CD14-positive monocyte (primary cell): ENCODE results near the gene CCDC66. TPM values are rescaled to one million over a fixed set of nuclear protein-coding genes. Genes with fewer than 3 reads are reported as not detected.

Experiments
- DNase-seq, 3 donors: peaks; one replicate each; pipeline ENCODE4 v3.0.0-alpha.2; 2011 to 2022
- H2AFZ ChIP-seq: 2 replicates; pipeline ENCODE4 v1.6.0; 2012; ENCODE audit warnings: mild to moderate bottlenecking, low read depth, low read length, inconsistent platforms; ENCODE audit not compliant: insufficient read depth, poor library complexity, severe bottlenecking
- H3K27ac ChIP-seq, 2 donors: 1 replicate in 1 of 2; 2 replicates in 1 of 2; pipeline ENCODE4 v1.5.1; 2012 to 2013; ENCODE audit warnings: low read length in 2 of 2, control low read depth in 1 of 2, inconsistent platforms in 1 of 2, low read depth in 1 of 2, mild to moderate bottlenecking in 1 of 2
- H3K27me3 ChIP-seq, 2 donors: one replicate each; pipeline versions ENCODE4 v1.6.0 to v1.6.1; 2011 to 2013; ENCODE audit warnings: low read length in 2 of 2; ENCODE audit not compliant: control insufficient read depth in 2 of 2, insufficient read depth in 2 of 2
- H3K36me3 ChIP-seq, 2 donors: replicated peaks in 1 of 2; 1 replicate in 1 of 2; 2 replicates in 1 of 2; pipeline versions ENCODE4 v1.5.1 to v1.6.1; 2012 to 2013; ENCODE audit warnings: low read length in 2 of 2, control low read depth in 1 of 2, inconsistent platforms in 1 of 2, mild to moderate bottlenecking in 1 of 2; ENCODE audit not compliant: insufficient read depth in 2 of 2, control insufficient read depth in 1 of 2
- H3K4me1 ChIP-seq, 2 donors: 1 replicate in 1 of 2; 2 replicates in 1 of 2; pipeline versions ENCODE4 v1.5.1 to v1.6.1; 2012 to 2013; ENCODE audit warnings: low read length in 2 of 2, control low read depth in 1 of 2, inconsistent platforms in 1 of 2, mild to moderate bottlenecking in 1 of 2, moderate library complexity in 1 of 2; ENCODE audit not compliant: insufficient read depth in 2 of 2, control insufficient read depth in 1 of 2
- H3K4me2 ChIP-seq: replicated peaks from 2 replicates; pipeline ENCODE3; 2012; ENCODE audit warnings: low read length, moderate library complexity, mild to moderate bottlenecking; ENCODE audit not compliant: poor library complexity, severe bottlenecking; ENCODE audit errors: extremely low read depth
- H3K4me3 ChIP-seq, 3 experiments: fragments of 200-600 bp in 1 of 3; sonication (generic) in 1 of 3; replicated peaks in 1 of 3; 1 replicate in 2 of 3; 2 replicates in 1 of 3; pipeline ENCODE4 v1.5.1; 2011 to 2013; ENCODE audit warnings: low read length in 3 of 3, mild to moderate bottlenecking in 3 of 3, control low read depth in 2 of 3, low read depth in 2 of 3, inconsistent platforms in 1 of 3, moderate library complexity in 1 of 3
- H3K79me2 ChIP-seq: 2 replicates; pipeline ENCODE4 v1.6.0; 2012; ENCODE audit warnings: mild to moderate bottlenecking, control low read depth, inconsistent platforms, low read length, moderate library complexity; ENCODE audit not compliant: insufficient read depth
- H3K9ac ChIP-seq: 2 replicates; pipeline ENCODE4 v1.6.0; 2017; ENCODE audit warnings: low read length, mild to moderate bottlenecking; ENCODE audit not compliant: insufficient read depth, poor library complexity, severe bottlenecking
- H3K9me3 ChIP-seq, 2 donors: replicated peaks in 1 of 2; 1 replicate in 1 of 2; 2 replicates in 1 of 2; pipeline versions ENCODE4 v1.5.1 to v1.6.1; 2012 to 2013; ENCODE audit warnings: low read length in 2 of 2, control low read depth in 1 of 2; ENCODE audit not compliant: control insufficient read depth in 1 of 2, insufficient read depth in 1 of 2
- H4K20me1 ChIP-seq: 2 replicates; pipeline ENCODE4 v1.6.0; 2012; ENCODE audit warnings: mild to moderate bottlenecking, low read length, control low read depth, moderate library complexity; ENCODE audit not compliant: insufficient read depth
- H3K27ac Mint-ChIP-seq, 7 donors: one replicate each; pipeline ENCODE4 v1.8.0; 2020; ENCODE audit warnings: mild to moderate bottlenecking in 7 of 7, mixed read lengths in 7 of 7, moderate library complexity in 6 of 7, inconsistent platforms in 2 of 7
- H3K27me3 Mint-ChIP-seq, 3 donors: one replicate each; pipeline ENCODE4 v1.8.0; 2021 to 2022; ENCODE audit warnings: low read depth in 3 of 3, mild to moderate bottlenecking in 3 of 3, mixed read lengths in 3 of 3, moderate library complexity in 3 of 3, inconsistent platforms in 1 of 3
- H3K36me3 Mint-ChIP-seq, 2 donors: one replicate each; pipeline ENCODE4 v1.8.0; 2020; ENCODE audit warnings: mixed read lengths in 2 of 2, inconsistent platforms in 1 of 2, mild to moderate bottlenecking in 1 of 2
- H3K4me1 Mint-ChIP-seq: one replicate; pipeline ENCODE4 v1.8.0; 2020; ENCODE audit warnings: mild to moderate bottlenecking, mixed read lengths
- H3K4me3 Mint-ChIP-seq, 2 donors: one replicate each; pipeline ENCODE4 v1.8.0; 2020; ENCODE audit warnings: mild to moderate bottlenecking in 2 of 2, mixed read lengths in 2 of 2, moderate library complexity in 1 of 2
- H3K9me3 Mint-ChIP-seq, 7 donors: one replicate each; pipeline ENCODE4 v1.8.0; 2020 to 2022; ENCODE audit warnings: mixed read lengths in 7 of 7, mild to moderate bottlenecking in 6 of 7, moderate library complexity in 6 of 7, inconsistent platforms in 2 of 7
- WGBS: methylation state at CpG from one replicate; pipeline ENCODE4 v1.1.5; 2013; ENCODE audit warnings: missing lambda C conversion rate; ENCODE audit not compliant: insufficient coverage; 5-methylcytosine and 5-hydroxymethylcytosine counted together
- intact Hi-C, 2 donors: fragments of 100-400 bp; cut with micrococcal nuclease; formaldehyde crosslinking; loops; one replicate each; pipeline versions ENCODE4 v1.15.0 to v1.15.1; 2023
- polyA plus RNA-seq, 3 donors: library from polyadenylated mRNA; depleted of rRNA in 1 of 3; unstranded in 2 of 3; stranded (reverse) in 1 of 3; fragments of 300-500 nt in 2 of 3; fragments of >200 nt in 1 of 3; fragmentation: Illumina TruSeq in 2 of 3; gene quantifications; 1 replicate in 2 of 3; 2 replicates in 1 of 3; pipeline ENCODE4 v1.2.3, GENCODE V29; 2012 to 2021
- TF ChIP-seq, protein P1 (sequence below): fragments of 200-600 bp; IDR thresholded peaks from one replicate; pipeline ENCODE4 v1.8.0; 2022; ENCODE audit warnings: antibody characterized with exemption, mild to moderate bottlenecking

CCDC66 gene
- polyA plus RNA-seq, 3 donors: 4.4 to 6.8 (median 4.7) TPM

DNA sequence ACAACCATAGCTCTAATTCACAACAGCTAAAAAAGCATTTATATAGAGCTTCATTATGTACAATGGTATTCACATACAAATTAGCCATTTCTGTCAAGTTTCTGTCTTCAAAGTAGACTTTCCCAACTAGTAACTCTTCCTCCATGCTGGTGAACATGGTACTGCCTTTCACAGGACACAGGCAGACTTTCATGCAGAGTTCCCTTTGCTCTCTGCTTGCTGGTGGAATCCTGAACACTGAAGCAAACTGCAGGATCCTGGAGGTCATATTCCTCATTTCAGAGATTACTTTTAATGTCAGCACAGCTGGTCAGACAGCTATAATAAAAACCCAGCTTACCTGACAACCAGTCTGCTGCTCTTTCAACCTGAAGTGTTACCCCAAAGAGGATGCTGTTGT, 72.5 kb downstream of the CCDC66 start:
- Histone ChIP-seq H3K4me1 (no peaks in the 10 kb centered on the region), H3K9me3 (no peaks in the 10 kb centered on the region), H4K20me1 (peaks cover 4% of the 10 kb centered on the region), H3K36me3 (peaks cover 82 to 93% of the 10 kb centered on the region in 2 donors), H3K27me3 (no peaks in the 10 kb centered on the region), H3K4me2 (no peak overlapping the region), H3K27ac (no peak overlapping the region), H3K4me3 (no peak overlapping the region), H3K9ac (no peak overlapping the region), H3K79me2 (no peaks in the 10 kb centered on the region), H2AFZ (no peak overlapping the region)
- no peak overlapping the region for H3K4me3 Mint-ChIP-seq
- TF ChIP-seq, protein P1, sequence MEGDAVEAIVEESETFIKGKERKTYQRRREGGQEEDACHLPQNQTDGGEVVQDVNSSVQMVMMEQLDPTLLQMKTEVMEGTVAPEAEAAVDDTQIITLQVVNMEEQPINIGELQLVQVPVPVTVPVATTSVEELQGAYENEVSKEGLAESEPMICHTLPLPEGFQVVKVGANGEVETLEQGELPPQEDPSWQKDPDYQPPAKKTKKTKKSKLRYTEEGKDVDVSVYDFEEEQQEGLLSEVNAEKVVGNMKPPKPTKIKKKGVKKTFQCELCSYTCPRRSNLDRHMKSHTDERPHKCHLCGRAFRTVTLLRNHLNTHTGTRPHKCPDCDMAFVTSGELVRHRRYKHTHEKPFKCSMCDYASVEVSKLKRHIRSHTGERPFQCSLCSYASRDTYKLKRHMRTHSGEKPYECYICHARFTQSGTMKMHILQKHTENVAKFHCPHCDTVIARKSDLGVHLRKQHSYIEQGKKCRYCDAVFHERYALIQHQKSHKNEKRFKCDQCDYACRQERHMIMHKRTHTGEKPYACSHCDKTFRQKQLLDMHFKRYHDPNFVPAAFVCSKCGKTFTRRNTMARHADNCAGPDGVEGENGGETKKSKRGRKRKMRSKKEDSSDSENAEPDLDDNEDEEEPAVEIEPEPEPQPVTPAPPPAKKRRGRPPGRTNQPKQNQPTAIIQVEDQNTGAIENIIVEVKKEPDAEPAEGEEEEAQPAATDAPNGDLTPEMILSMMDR: no peak
- H3K9me3 Mint-ChIP-seq: no peaks in the 10 kb centered on the region
- intact Hi-C loops: no loop called here
- no peaks in the 10 kb centered on the region for H3K27me3 Mint-ChIP-seq
- DNase-seq: no peak
- H3K4me1 Mint-ChIP-seq: no peaks in the 10 kb centered on the region
- peak overlapping the region in 4 of 7 donors; percentile 59 to 89 (median 82) for H3K27ac Mint-ChIP-seq
- H3K36me3 Mint-ChIP-seq: peaks cover 59 to 84% of the 10 kb centered on the region in 2 donors

DNA sequence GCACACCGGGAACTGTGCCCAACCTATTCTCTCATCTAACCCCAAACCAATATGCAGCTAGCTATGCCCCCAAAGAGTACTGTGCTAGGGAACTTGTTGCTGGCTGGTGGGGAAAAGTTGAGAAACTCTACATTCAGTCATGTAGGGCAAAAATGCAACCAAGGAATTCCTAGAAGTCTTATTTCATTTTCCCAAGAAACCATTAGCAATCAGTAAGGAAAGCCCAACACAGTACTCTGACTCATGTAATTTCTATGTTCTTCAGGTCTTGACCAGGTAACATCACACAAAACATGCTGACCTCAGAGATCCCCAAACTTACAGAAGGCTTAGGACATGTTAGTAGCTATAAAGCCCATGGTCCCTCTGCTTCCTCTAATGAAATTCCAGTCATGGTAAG, 74.0 kb downstream of the CCDC66 start:
- Histone ChIP-seq H3K9me3 (no peaks in the 10 kb centered on the region), H3K9ac (no peak overlapping the region), H3K27ac (no peak overlapping the region), H3K4me1 (no peaks in the 10 kb centered on the region), H3K36me3 (peaks cover 78 to 93% of the 10 kb centered on the region in 2 donors), H3K27me3 (no peaks in the 10 kb centered on the region), H3K4me2 (no peak overlapping the region), H3K79me2 (no peaks in the 10 kb centered on the region), H3K4me3 (no peak overlapping the region), H2AFZ (no peak overlapping the region), H4K20me1 (peaks cover 12% of the 10 kb centered on the region)
- DNase-seq: no peak
- TF ChIP-seq, protein P1: no peak
- Mint-ChIP-seq H3K27me3 (no peaks in the 10 kb centered on the region), H3K36me3 (peaks cover 63 to 86% of the 10 kb centered on the region in 2 donors), H3K9me3 (no peaks in the 10 kb centered on the region), H3K4me1 (no peaks in the 10 kb centered on the region), H3K27ac (no peak overlapping the region), H3K4me3 (no peak overlapping the region)
- intact Hi-C loops: no loop called here
- WGBS: no CpG with 5 or more reads among the region's 1 CpG
